ENCODE measurements around the gene KSR2. TPM values are rescaled to one million over a fixed set of nuclear protein-coding genes. Genes with fewer than 3 reads are reported as not detected.

KSR2 gene
- total RNA-seq, 1 experiment from 2014 or later = 1.3 TPM

GRCh38 chr12:117607778-117608177, 361.0 kb downstream of the KSR2 start:
- DNase-seq = no peak
- Histone ChIP-seq H2BK5ac (ENCODE audit: insufficient read length, low read length) (no peak overlapping the region), H4K20me1 (ENCODE audit: control insufficient read depth, insufficient read depth, insufficient read length) (no peaks in the 10 kb centered on the region), H2AFZ (ENCODE audit: low read length) (no peak overlapping the region), H3K4me1 (ENCODE audit: insufficient read depth, low read length) (no peaks in the 10 kb centered on the region), H3K79me1 (ENCODE audit: insufficient read depth, low read depth, low read length, poor library complexity, severe bottlenecking) (no peaks in the 10 kb centered on the region), H3K9me3 (ENCODE audit: control insufficient read depth, low read depth, low read length) (no peaks in the 10 kb centered on the region), H2BK15ac (ENCODE audit: low read depth, low read length) (no peak overlapping the region), H4K91ac (ENCODE audit: insufficient read length, low read depth, low read length) (no peak overlapping the region), H3T11ph (ENCODE audit: low read length) (no peak overlapping the region), H3K27me3 (ENCODE audit: insufficient read depth, low read length) (no peaks in the 10 kb centered on the region), H3K18ac (ENCODE audit: insufficient read length, low read depth, low read length) (no peak overlapping the region), H3K27ac (ENCODE audit: insufficient read length, low read depth, low read length) (no peak overlapping the region), H3K4me2 (ENCODE audit: insufficient read depth, insufficient read length, low read length) (no peak overlapping the region), H3K23me2 (ENCODE audit: insufficient read length, low read depth, low read length, poor library complexity, severe bottlenecking) (no peaks in the 10 kb centered on the region), H3K56ac (ENCODE audit: insufficient read length, low read depth, low read length) (no peak overlapping the region), H2BK12ac (ENCODE audit: insufficient read length, low read depth, low read length) (no peak overlapping the region), H2BK120ac (ENCODE audit: low read depth, low read length, poor library complexity, severe bottlenecking) (no peak overlapping the region), H3K14ac (ENCODE audit: insufficient read depth, low read length) (no peak overlapping the region; the same call in 1 of the 2 replicates), H4K8ac (replicated peaks; ENCODE audit: insufficient read length, low read depth, low read length) (no peak overlapping the region), H3K9ac (ENCODE audit: extremely low read depth, insufficient read length, low read length) (no peak overlapping the region), H2BK20ac (ENCODE audit: low read depth, low read length, poor library complexity, severe bottlenecking) (no peak overlapping the region), H3K79me2 (ENCODE audit: insufficient read depth, low read length) (no peaks in the 10 kb centered on the region), H2AK5ac (ENCODE audit: insufficient read length, low read length) (no peak overlapping the region), H4K5ac (ENCODE audit: insufficient read length, low read depth, low read length) (no peak overlapping the region), H3K23ac (ENCODE audit: insufficient read length, low read depth, low read length) (no peak overlapping the region), H3K4ac (ENCODE audit: low read depth, low read length) (no peak overlapping the region)
- no peaks in the 10 kb centered on the region for H3K36me3 Mint-ChIP-seq (ENCODE audit: insufficient read depth in 1 of 3, low read depth in 3 of 3)
- no peak overlapping the region; a peak in 1 of 7 replicates for H3K27ac Mint-ChIP-seq
- H3K27me3 Mint-ChIP-seq (ENCODE audit: low read depth) = peaks cover 5% of the 10 kb centered on the region
- peaks cover 17 to 24% of the 10 kb centered on the region in 2 experiments for H3K4me1 Mint-ChIP-seq
- TF ChIP-seq CTCF (conservative IDR thresholded peaks at IDR 0.05) = no peak
- no peaks in the 10 kb centered on the region for H3K9me3 Mint-ChIP-seq
- WGBS (ENCODE audit: extremely low coverage, insufficient read length, low lambda C conversion rate) = no CpG with 5 or more reads among the region's 7 CpGs
- H3K4me3 Mint-ChIP-seq = no peak overlapping the region

Measured in H9 (cell line).